GM21390 (cell line): ENCODE data around the gene AP3S2.
"Not testable (repeated sequence)": the region's sequence is repeated elsewhere in the genome, so short reads cannot be mapped to it uniquely, and the experiment has no call there.

Experiments used
- ATAC-seq: cut with Tn5 transposase; IDR thresholded peaks from one replicate; pipeline ENCODE4 v1.9.1; 2021; ENCODE audit not compliant: unreplicated experiment

The AP3S2 gene

GRCh38 chr15:89893696-89894447, at the start of gene AP3S2:
AP3S2 (minus strand) TSS chr15:89893994; CDS start chr15:89893949, 45 bp downstream.
- ATAC-seq: peak; percentile 85

DNA sequence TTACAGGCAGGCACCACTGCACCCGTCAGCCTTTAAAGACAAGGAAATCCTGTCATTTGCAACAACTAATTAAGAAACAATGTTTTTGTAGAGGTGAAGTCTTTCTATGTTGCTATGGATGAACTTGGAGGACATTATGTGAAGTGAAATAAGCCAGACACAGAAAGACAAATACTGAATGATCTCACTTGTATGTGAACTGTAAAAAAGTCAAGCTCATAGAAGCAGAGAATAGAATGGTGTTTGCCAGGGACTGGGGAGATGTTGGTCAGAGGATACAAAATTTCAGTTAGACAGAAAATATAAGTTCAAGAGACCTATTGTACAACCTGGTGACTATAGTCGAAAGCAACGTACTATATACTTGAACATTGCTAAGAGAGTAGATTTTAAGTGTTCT, 46.1 kb upstream of the AP3S2 start:
- no peak for ATAC-seq

- not testable (repeated sequence) for ATAC-seq
Measured at GRCh38 chr15:89939377-89939776, 45.6 kb upstream of the AP3S2 start.

DNA sequence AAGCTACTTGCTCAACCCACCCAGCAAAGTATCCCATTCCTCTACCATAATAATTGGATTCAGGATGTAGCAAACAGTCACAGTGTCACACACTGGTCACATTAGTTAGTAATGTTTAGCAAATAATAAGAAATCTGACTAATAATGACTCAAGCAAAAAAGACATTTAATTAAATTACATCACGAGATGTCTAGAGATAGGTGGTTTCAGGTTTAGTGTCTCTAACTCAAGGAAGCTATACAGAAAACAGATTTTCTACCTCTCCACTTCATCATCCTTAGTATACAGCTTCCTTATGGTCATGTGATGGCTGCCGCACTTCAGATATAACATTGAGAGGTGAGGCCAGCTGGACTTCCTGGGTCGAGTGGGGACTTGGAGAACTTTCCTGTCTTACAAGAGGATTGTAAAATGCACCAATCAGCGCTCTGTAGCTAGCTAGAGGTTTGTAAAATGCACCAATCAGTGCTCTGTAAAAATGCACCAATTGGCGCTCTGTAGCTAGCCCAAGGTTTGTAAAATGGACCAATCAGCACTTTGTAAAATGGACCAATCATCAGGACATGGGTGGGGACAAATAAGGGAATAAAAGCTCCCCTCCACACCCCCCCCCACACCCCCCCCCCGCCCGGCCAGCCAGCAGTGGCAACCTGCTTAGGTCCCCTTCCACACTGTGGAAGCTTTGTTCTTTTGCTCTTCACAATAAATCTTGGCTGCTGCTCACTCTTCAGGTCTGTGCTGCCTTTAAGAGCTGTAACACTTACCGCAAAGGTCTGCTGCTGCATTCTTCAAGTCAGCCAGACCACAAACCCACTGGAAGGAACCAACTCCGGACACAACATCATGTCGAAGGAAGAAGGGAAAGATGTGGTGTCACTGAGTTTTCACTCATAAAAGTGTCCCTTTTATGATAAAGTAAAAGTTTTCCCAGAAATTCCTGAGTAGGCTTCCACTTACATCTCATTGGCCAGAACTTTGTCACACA, 43.9 kb upstream of the AP3S2 start:
- ATAC-seq: no peak

GRCh38 chr15:89936786-89937265, 43.0 kb upstream of the AP3S2 start:
- ATAC-seq: no peak

DNA sequence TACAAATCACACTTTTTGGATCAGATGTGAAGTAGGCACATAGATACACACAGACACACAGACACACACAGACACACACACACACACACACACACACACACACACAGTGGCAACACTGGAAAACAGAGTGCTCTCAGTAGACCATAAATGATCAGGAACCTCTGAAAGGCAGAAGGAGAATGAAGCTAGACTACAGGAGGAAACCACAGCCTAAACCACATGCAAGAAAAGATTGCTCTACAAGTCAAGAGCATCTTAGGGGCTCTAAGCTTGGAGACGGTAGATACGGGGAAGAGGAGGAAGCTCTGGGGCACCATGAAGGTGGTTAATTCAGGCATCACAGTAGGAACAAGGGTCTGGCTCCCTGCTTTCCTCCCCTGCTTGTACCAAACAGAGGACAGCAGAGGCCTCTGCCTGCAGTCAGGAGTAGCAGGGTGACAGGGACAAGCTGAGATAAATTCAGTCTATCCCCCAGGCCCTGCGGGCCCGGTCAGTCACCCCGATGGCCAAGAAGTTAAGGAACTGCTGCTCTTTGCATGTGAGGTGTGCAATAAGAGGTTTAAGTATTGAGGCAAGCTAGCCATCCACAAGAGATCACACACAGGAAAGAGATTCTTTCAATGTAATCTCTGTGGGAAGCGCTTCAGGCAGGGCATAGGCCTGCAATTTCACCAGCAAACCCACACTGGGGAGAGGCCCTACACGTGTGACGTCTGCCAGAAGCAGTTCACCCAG, 42.4 kb upstream of the AP3S2 start:
- no peak for ATAC-seq

GRCh38 chr15:89932880-89933279, 39.1 kb upstream of the AP3S2 start:
- ATAC-seq: no peak

GRCh38 chr15:89928421-89928820, 34.6 kb upstream of the AP3S2 start:
- ATAC-seq: no peak

DNA sequence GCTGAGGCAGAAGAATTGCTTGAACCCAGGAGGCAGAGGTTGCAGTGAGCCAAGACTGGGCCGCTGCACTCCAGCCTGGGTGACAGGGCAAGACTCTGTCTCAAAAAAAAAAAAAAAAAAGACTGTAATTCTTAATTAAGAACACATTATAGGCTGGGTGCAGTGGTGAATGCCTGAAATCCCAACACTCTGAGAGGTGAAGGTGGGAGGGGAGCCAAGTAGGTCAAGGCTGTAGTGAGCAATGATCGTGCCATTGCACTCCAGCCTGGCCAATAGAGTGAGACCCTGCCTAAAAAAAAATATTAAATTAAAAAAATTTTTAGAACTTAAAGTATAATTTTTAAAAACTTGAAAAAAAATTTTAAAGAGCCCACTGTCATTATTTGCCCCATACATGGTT, 32.4 kb upstream of the AP3S2 start:
- no peak for ATAC-seq

DNA sequence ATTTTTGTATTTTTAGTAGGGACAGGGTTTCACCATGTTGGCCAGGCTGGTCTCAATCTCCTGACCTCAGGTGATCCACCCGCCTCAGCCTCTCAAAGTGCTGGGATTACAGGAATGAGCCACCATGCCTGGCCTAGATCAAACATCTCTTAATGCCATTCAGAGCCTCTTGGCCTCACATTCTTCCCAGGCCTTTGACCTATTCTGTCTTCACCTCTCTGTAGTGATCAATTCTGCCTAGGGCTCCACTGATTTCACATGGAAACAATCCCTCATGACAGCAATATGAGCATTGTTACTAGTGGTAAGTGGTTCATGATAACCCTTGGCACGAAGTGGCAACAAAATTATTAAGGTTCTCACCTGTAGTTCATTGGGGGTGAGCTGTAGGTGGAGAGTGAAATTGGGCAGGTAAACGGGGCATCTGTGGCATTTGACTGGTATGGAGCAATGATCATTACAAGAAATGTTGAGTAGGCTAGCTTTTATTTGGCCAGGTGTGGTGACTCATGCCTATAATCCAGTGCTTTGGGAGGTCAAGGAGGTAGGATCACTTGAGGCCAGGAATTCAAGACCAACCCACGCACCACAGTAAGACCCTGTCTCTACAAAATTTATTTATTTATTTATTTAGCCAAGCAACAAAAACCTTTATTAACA, 23.8 kb upstream of the AP3S2 start:
- no peak for ATAC-seq

- ATAC-seq: no peak
Measured at GRCh38 chr15:89916660-89917059, 22.9 kb upstream of the AP3S2 start.

GRCh38 chr15:89912674-89913396, 19.0 kb upstream of the AP3S2 start, which contains the start of gene ARPIN:
ARPIN (minus strand) TSS chr15:89912952; CDS start chr15:89912835, 117 bp downstream.
- no peak for ATAC-seq

GRCh38 chr15:89912145-89912673, 18.4 kb upstream of the AP3S2 start:
- ATAC-seq: no peak

- no peak for ATAC-seq
Measured at GRCh38 chr15:89910891-89911626, 17.3 kb upstream of the AP3S2 start.

GRCh38 chr15:89909611-89910010, 15.8 kb upstream of the AP3S2 start:
- ATAC-seq: no peak

GRCh38 chr15:89908226-89908625, 14.4 kb upstream of the AP3S2 start:
- no peak for ATAC-seq

DNA sequence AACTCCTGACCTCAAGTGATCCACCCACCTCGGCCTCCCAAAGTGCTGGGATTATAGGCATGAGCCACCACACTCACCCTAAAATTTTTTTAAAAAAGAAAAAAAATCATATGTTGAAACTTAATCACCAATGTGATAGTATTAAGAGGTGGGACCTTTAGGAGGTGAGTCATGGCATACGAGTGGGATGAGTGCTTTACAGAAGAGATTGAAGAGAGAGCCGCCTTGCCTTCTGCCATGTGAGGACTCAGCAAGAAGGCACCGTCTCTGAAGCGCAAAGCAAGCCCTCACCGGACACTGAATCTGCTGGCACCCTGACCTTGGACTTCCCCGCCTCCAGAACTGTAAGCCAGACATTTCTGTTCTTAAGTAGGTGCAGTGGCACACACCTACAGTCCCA, 13.5 kb upstream of the AP3S2 start:
- no peak for ATAC-seq

DNA sequence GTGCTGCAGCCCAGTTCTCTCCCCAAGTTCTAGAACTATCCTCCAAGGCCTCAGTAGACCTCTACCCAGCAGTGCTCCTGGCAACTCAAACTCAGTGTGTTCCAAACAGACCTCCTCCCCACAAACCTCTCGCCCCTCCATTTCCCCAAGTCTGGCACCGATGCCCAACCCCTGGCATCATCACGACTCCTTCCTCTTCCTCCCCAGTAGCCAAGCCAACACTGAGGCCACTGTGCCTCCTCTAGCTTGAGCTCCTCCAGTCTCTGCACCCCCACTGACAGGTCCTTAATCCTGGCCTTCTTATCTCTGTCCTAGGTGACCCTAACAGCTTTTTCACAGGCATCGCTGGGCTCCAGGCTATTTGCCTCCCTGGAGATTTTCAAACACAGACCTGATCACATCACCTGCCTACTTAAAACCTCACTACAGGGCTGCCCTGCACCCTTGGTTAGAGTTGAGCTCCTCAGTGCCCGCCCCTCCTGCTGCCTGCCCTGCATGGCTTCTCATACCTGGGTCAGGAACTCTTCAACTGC, 12.1 kb upstream of the AP3S2 start:
- ATAC-seq: no peak

- ATAC-seq: no peak
Measured at GRCh38 chr15:89904519-89904918, 10.7 kb upstream of the AP3S2 start.
